Ovary (tissue), 3 donors: ENCODE data around the gene OR11L1.

Experiments used
- EP300 ChIP-seq: sonication (generic); formaldehyde crosslinking; IDR thresholded peaks from one replicate; pipeline ENCODE4 v1.6.1; 2017; ENCODE audit warnings: antibody characterized with exemption
- POLR2A ChIP-seq: fragments of 450-650 bp; IDR thresholded peaks from one replicate; pipeline ENCODE4 v1.6.1; 2017; ENCODE audit warnings: antibody characterized with exemption, mild to moderate bottlenecking, moderate library complexity
- TF ChIP-seq, protein P1 (sequence below), 3 donors: fragments of 450-650 bp in 2 of 3; fragments of 200-600 bp in 1 of 3; IDR thresholded peaks; one replicate each; pipeline versions ENCODE4 v1.5.1 to v1.8.0; 2016 to 2022; ENCODE audit warnings: antibody characterized with exemption in 3 of 3, mild to moderate bottlenecking in 1 of 3
- donor health status: DM: no; HTN: no; CAD: no.

DNA sequence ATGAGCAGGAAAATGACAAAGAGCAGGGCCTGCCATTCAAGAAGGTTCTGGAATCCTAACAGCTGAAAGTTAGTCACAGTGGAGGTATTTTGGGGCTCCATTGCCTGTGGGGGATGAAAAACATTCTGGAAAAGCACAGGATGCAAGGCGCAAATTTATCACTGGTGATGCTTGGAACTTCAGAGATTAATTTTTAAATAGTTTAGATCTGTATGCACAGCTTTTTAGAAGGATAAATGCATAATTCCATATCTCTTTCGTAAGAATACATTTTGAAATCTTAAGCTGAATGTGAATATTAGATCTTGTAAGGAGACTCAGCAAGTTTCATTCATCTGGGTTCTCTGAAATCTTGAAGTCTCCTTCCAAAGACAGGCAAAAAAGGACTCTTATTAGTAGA is at the start of gene OR11L1:
- TF ChIP-seq, protein P1, sequence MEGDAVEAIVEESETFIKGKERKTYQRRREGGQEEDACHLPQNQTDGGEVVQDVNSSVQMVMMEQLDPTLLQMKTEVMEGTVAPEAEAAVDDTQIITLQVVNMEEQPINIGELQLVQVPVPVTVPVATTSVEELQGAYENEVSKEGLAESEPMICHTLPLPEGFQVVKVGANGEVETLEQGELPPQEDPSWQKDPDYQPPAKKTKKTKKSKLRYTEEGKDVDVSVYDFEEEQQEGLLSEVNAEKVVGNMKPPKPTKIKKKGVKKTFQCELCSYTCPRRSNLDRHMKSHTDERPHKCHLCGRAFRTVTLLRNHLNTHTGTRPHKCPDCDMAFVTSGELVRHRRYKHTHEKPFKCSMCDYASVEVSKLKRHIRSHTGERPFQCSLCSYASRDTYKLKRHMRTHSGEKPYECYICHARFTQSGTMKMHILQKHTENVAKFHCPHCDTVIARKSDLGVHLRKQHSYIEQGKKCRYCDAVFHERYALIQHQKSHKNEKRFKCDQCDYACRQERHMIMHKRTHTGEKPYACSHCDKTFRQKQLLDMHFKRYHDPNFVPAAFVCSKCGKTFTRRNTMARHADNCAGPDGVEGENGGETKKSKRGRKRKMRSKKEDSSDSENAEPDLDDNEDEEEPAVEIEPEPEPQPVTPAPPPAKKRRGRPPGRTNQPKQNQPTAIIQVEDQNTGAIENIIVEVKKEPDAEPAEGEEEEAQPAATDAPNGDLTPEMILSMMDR (IDR thresholded peaks at IDR 0.05), result no peak
- TF ChIP-seq POLR2A (no peak), EP300 (no peak)
